ENCODE measurements around the gene ANKLE2.

Gene ANKLE2

GRCh38 chr12:132675757-132676432 is 85.7 kb downstream of the ANKLE2 start:
- no peak overlapping the region for H3K4me3 ChIP-seq (replicated peaks; ENCODE audit: low read depth, low read length)
- no peak for DNase-seq (ENCODE audit: low read depth)
- TF ChIP-seq CTCF (IDR thresholded peaks at IDR 0.05; ENCODE audit: low read length, missing control alignments): no peak
